SU-DHL-6 (cell line): ENCODE measurements around the gene STX8.

Source experiments
- EZH2phosphoT487 ChIP-seq: fragments of 200-600 bp; sonication (generic), shearing (Covaris generic); conservative IDR thresholded peaks from 2 replicates; pipeline ENCODE4 v1.6.1; 2018; ENCODE audit warnings: mild to moderate bottlenecking, antibody characterized with exemption, low read length, moderate library complexity, mixed read lengths
- TF ChIP-seq, protein P1 (sequence below): fragments of 200-600 bp; sonication (generic); IDR thresholded peaks from one replicate; pipeline ENCODE4 v1.5.1; 2017; ENCODE audit warnings: antibody characterized with exemption, mild to moderate bottlenecking, low read length, moderate library complexity; ENCODE audit not compliant: insufficient read depth, poor library complexity, severe bottlenecking

DNA sequence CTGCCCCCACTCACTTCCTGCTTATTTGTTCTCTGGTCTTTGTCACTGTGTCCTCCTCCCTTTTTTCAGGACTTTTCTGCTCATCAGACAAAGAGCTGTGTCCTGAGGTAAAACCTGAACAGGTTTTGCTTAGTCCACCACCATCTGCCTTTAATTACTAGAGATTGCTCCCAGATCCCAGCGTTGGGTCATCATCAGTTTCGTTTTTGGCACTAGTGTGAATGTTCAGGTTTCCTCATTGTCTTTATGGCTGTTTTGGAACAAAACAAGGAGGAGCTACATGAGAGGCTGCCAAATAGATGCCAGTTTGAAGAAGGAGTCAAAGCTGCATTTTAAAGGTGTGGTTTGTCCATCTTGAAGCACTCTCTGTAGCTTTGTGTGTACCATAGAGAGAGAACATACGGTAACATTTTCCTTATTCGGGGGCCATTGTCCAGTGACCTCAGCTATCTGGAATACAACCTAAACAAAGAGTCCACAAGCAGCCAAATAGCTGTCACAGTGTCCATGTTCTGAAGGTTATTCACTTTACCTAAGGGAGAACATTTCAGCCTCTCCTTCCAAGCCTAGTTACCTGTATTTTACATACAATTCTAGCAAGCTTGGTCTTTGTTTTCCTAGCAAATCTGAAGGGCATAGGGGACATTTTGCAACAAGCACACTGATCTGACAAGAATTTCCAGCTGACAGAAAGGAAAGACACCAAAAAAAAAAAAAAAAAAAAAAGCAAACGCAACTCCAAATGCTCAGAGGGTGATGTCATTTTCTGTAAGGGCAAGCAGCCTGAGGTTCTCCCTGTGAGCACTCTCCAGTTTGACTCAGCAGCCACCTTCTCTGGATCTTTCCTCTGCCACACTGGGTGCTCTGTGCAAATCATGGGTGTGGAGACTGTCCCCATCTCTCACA, 358.2 kb downstream of the STX8 start:
- TF ChIP-seq, protein P1, sequence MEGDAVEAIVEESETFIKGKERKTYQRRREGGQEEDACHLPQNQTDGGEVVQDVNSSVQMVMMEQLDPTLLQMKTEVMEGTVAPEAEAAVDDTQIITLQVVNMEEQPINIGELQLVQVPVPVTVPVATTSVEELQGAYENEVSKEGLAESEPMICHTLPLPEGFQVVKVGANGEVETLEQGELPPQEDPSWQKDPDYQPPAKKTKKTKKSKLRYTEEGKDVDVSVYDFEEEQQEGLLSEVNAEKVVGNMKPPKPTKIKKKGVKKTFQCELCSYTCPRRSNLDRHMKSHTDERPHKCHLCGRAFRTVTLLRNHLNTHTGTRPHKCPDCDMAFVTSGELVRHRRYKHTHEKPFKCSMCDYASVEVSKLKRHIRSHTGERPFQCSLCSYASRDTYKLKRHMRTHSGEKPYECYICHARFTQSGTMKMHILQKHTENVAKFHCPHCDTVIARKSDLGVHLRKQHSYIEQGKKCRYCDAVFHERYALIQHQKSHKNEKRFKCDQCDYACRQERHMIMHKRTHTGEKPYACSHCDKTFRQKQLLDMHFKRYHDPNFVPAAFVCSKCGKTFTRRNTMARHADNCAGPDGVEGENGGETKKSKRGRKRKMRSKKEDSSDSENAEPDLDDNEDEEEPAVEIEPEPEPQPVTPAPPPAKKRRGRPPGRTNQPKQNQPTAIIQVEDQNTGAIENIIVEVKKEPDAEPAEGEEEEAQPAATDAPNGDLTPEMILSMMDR: no peak
- no peak for TF ChIP-seq EZH2phosphoT487
